BJ (cell line): ENCODE results near the gene SPTAN1. TPM values are rescaled to one million over a fixed set of nuclear protein-coding genes. Genes with fewer than 3 reads are reported as not detected.

Experiments used
- CTCF ChIA-PET: fragments of 350-600 bp; formaldehyde crosslinking; extraction: SDS; loops from one replicate; lab custom pipeline; 2021; ENCODE audit warnings: antibody characterized with exemption, inconsistent platforms; lab: Yijun Ruan, JAX
- POLR2A ChIA-PET: fragments of 300-600 bp; sonication (Branson Sonifier 250); formaldehyde crosslinking; extraction: SDS; loops from one replicate; lab custom pipeline; 2021; ENCODE audit warnings: antibody characterized with exemption; lab: Charles Lee
- DNase-seq: peaks from one replicate; pipeline ENCODE4 v3.0.0-alpha.2; 2011; ENCODE audit warnings: low read depth
- H3K27me3 ChIP-seq: 2 replicates; pipeline ENCODE4 v1.6.0; 2011; ENCODE audit warnings: low read length; ENCODE audit not compliant: control insufficient read depth, insufficient read depth
- H3K36me3 ChIP-seq: 2 replicates; pipeline ENCODE4 v1.5.1; 2011; ENCODE audit warnings: low read length; ENCODE audit not compliant: control insufficient read depth, insufficient read depth
- H3K4me3 ChIP-seq: 2 replicates; pipeline ENCODE4 v1.5.1; 2011; ENCODE audit warnings: low read depth, mild to moderate bottlenecking, control low read depth, low read length
- polyA plus RNA-seq: library from polyadenylated mRNA; depleted of rRNA; stranded (reverse); fragments of >200 nt; gene quantifications from 2 replicates; pipeline ENCODE4 v1.2.3, GENCODE V29; 2011
- TF ChIP-seq, protein P1 (sequence below): IDR thresholded peaks from 2 replicates; pipeline ENCODE4 v1.5.1; 2011; ENCODE audit warnings: low read depth, mild to moderate bottlenecking, control low read depth, inconsistent platforms, low read length, moderate library complexity; ENCODE audit not compliant: insufficient read depth

Gene SPTAN1
- polyA plus RNA-seq, 1 experiment: 317 TPM

DNA sequence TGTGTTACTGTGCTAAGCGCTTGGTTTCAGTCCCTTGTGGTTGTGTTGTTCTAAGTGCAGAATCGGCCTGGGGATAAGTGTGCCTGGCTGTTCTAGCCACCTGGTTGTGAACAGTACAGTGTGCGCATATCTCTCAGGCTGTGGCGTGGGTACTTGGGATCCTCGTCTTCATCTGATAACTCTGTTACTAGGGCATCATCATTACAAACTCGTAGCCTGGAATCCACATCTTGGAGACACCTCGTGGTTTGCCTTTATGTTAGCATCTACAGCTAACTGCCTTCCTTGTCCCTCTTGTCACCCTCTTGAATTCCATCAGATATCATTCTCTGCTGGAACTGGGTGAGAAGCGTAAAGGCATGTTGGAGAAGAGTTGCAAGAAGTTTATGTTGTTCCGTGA is 41.5 kb downstream of the SPTAN1 start:
- ChIA-PET POLR2A (no interaction called here), CTCF (no interaction called here)
- DNase-seq: no peak
- Histone ChIP-seq H3K27me3 (no peaks in the 10 kb centered on the region), H3K36me3 (peaks cover 40% of the 10 kb centered on the region), H3K4me3 (no peak overlapping the region)
- TF ChIP-seq, protein P1, sequence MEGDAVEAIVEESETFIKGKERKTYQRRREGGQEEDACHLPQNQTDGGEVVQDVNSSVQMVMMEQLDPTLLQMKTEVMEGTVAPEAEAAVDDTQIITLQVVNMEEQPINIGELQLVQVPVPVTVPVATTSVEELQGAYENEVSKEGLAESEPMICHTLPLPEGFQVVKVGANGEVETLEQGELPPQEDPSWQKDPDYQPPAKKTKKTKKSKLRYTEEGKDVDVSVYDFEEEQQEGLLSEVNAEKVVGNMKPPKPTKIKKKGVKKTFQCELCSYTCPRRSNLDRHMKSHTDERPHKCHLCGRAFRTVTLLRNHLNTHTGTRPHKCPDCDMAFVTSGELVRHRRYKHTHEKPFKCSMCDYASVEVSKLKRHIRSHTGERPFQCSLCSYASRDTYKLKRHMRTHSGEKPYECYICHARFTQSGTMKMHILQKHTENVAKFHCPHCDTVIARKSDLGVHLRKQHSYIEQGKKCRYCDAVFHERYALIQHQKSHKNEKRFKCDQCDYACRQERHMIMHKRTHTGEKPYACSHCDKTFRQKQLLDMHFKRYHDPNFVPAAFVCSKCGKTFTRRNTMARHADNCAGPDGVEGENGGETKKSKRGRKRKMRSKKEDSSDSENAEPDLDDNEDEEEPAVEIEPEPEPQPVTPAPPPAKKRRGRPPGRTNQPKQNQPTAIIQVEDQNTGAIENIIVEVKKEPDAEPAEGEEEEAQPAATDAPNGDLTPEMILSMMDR: no peak

DNA sequence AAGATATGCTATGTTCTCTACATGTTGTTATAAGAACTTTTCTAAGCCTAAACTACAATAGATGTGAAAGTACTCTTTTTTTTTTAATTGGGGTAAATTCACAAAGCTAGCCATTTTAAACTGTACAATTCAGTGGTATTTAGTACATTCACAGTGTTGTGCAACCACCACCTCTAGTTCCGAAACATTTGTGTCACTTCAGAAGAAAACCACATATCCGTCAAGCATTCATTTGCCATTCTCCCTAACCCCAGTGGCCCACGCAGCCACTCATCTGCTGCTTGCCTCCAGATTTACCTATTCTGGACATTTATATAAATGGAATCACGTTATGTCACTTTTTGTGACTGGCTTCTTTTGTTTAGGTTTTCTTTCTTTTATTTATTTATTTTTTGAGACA is 43.1 kb downstream of the SPTAN1 start:
- CTCF ChIA-PET: interaction anchor here (1.3 kb wide), 1 partner anchor 14 kb away, joined by 3 read pairs; no protein-coding TSS in a partner anchor
- Histone ChIP-seq H3K36me3 (peaks cover 47% of the 10 kb centered on the region), H3K27me3 (no peaks in the 10 kb centered on the region), H3K4me3 (no peak overlapping the region)
- DNase-seq: no peak
- TF ChIP-seq, protein P1: no peak
- POLR2A ChIA-PET: no interaction called here

DNA sequence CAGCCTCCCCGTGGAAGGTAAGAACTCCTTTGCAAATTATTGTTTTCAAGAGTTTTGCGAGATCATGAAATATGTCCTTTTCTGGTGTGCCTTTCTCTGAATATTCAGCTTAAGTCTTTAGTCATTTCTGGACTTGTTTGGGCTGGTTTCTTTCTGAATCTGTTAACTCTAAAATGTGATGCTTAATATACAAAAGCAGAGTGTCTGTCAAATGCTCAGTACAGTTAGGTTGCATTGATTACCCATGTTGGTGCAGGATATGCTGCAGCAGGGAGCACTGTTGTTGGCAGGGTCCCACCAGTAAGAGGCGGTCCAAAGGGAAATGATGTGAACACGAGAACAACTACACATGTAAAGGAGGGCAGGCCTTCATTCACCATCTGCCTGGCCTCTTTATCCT is 47.7 kb downstream of the SPTAN1 start:
- peaks cover 44% of the 10 kb centered on the region for H3K36me3 ChIP-seq
- CTCF ChIA-PET: interaction anchor here (1.3 kb wide), 1 partner anchor 14 kb away, joined by 3 read pairs; no protein-coding TSS in a partner anchor
- no peak overlapping the region for H3K4me3 ChIP-seq
- TF ChIP-seq, protein P1: no peak
- DNase-seq: no peak
- POLR2A ChIA-PET: no interaction called here
- H3K27me3 ChIP-seq: no peaks in the 10 kb centered on the region

DNA sequence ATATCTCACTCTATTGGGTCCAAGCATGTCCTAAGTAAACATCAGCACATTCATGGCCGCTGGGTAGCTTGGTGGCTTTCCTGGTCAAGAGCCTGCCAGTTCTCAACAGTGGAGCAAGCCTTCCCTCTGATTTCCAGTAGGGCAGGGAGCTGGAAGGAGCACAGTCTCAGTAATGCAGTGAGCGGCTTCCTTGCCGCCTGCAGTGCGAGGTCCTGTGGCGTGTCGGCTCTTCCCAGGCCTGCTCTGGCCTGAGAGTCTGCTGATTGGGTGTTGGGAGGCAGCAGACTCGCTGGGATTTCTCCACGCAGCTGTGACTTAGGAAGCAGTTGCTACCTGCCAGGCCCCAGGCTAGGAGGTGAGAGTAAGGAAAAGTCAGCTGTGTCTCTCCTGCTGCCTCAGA is 51.3 kb downstream of the SPTAN1 start:
- Histone ChIP-seq H3K27me3 (no peaks in the 10 kb centered on the region), H3K4me3 (no peak overlapping the region), H3K36me3 (peaks cover 52% of the 10 kb centered on the region)
- DNase-seq: no peak
- POLR2A ChIA-PET: no interaction called here
- TF ChIP-seq, protein P1: no peak
- CTCF ChIA-PET: interaction anchor here (0.7 to 1.5 kb wide), 2 partner anchors 86 to 166 kb away, joined by 3 read pairs; no protein-coding TSS in a partner anchor

DNA sequence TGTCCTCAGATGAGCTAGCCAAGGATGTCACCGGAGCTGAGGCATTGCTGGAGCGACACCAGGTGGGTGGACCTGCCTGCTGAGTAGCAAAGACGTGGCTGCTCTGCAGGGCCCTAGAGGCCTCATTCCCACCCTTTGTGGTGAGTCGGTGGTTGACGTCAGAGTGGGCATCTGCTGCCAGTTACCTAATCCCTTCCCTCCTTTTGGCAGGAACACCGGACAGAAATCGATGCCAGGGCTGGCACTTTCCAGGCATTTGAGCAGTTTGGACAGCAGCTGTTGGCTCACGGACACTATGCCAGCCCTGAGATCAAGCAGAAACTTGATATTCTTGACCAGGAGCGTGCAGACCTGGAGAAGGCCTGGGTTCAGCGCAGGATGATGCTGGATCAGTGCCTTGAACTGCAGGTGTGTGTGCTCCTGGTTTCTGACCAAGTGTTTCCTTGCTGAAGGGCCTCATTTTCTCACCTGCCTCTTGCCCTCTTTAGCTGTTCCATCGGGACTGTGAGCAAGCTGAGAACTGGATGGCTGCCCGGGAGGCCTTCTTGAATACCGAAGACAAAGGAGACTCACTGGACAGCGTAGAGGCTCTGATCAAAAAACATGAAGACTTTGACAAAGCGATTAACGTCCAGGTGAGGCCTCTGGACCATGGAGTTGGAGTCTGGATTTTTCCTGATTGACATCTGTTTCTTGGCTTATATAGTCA is 55.4 kb downstream of the SPTAN1 start:
- no peaks in the 10 kb centered on the region for H3K27me3 ChIP-seq
- no peak for DNase-seq
- ChIA-PET CTCF (interaction anchor here (0.9 to 1.2 kb wide), 2 partner anchors 13 to 28 kb away, joined by 3 read pairs; no protein-coding TSS in a partner anchor), POLR2A (no interaction called here)
- TF ChIP-seq, protein P1: no peak
- no peak overlapping the region for H3K4me3 ChIP-seq
- H3K36me3 ChIP-seq: peaks cover 59% of the 10 kb centered on the region
